ENCODE results near the gene GOLPH3. TPM values are rescaled to one million over a fixed set of nuclear protein-coding genes. Genes with fewer than 3 reads are reported as not detected.
"Not testable (repeated sequence)": the region's sequence is repeated elsewhere in the genome, so short reads cannot be mapped to it uniquely, and the experiment has no call there.

GOLPH3 gene
- total RNA-seq, 1 donor = 44.2 TPM

- H3K4me3 ChIP-seq (ENCODE audit: low read length) = no peak overlapping the region
- peaks cover 11% of the 10 kb centered on the region for H3K4me1 ChIP-seq (ENCODE audit: insufficient read depth, low read length)
- no peaks in the 10 kb centered on the region for H3K9me3 ChIP-seq (ENCODE audit: low read depth, low read length)
- no peaks in the 10 kb centered on the region for H3K27me3 ChIP-seq (ENCODE audit: insufficient read depth, low read length)
Measured at GRCh38 chr5:32190095-32190494, 16.0 kb upstream of the GOLPH3 start.

- Histone ChIP-seq H3K27me3 (ENCODE audit: insufficient read depth, low read length) (no peaks in the 10 kb centered on the region), H3K9me3 (ENCODE audit: low read depth, low read length) (no peaks in the 10 kb centered on the region), H3K4me3 (ENCODE audit: low read length) (no peak overlapping the region), H3K4me1 (ENCODE audit: insufficient read depth, low read length) (peaks cover 4% of the 10 kb centered on the region)
Measured at GRCh38 chr5:32187675-32188074, 13.6 kb upstream of the GOLPH3 start.

- H3K4me1 ChIP-seq (ENCODE audit: insufficient read depth, low read length) = peaks cover 8% of the 10 kb centered on the region
- H3K27me3 ChIP-seq (ENCODE audit: insufficient read depth, low read length) = no peaks in the 10 kb centered on the region
- H3K4me3 ChIP-seq (ENCODE audit: low read length) = no peak overlapping the region
- H3K9me3 ChIP-seq (ENCODE audit: low read depth, low read length) = no peaks in the 10 kb centered on the region
Measured at GRCh38 chr5:32182463-32183063, 8.4 kb upstream of the GOLPH3 start.

- H3K9me3 ChIP-seq (ENCODE audit: low read depth, low read length) = no peaks in the 10 kb centered on the region
- peaks cover 46% of the 10 kb centered on the region for H3K4me1 ChIP-seq (ENCODE audit: insufficient read depth, low read length)
- peak overlapping the region; percentile 82 for H3K4me3 ChIP-seq (ENCODE audit: low read length)
- no peaks in the 10 kb centered on the region for H3K27me3 ChIP-seq (ENCODE audit: insufficient read depth, low read length)
Measured at GRCh38 chr5:32173267-32174010, 680 bp downstream of the GOLPH3 start.

- H3K4me3 ChIP-seq (ENCODE audit: low read length) = peak overlapping the region; percentile 82
Measured at GRCh38 chr5:32172923-32173266, 1.2 kb downstream of the GOLPH3 start.

GRCh38 chr5:32172186-32172911, 1.8 kb downstream of the GOLPH3 start:
- Histone ChIP-seq H3K4me1 (ENCODE audit: insufficient read depth, low read length) (peaks cover 47% of the 10 kb centered on the region), H3K4me3 (ENCODE audit: low read length) (peak overlapping the region; percentile 82)
- not testable (repeated sequence) for H3K27me3 ChIP-seq (ENCODE audit: insufficient read depth, low read length); H3K9me3 ChIP-seq (ENCODE audit: low read depth, low read length)

More at GRCh38 chr5:32172923-32173266, 1.2 kb downstream of the GOLPH3 start:
- H3K4me1 ChIP-seq (ENCODE audit: insufficient read depth, low read length) = peaks cover 47% of the 10 kb centered on the region
- H3K9me3 ChIP-seq (ENCODE audit: low read depth, low read length) = no peaks in the 10 kb centered on the region
- no peaks in the 10 kb centered on the region for H3K27me3 ChIP-seq (ENCODE audit: insufficient read depth, low read length)

GRCh38 chr5:32170303-32171151, 3.6 kb downstream of the GOLPH3 start:
- no peaks in the 10 kb centered on the region for H3K9me3 ChIP-seq (ENCODE audit: low read depth, low read length)
- peaks cover 60% of the 10 kb centered on the region for H3K4me1 ChIP-seq (ENCODE audit: insufficient read depth, low read length)
- no peaks in the 10 kb centered on the region for H3K27me3 ChIP-seq (ENCODE audit: insufficient read depth, low read length)
- no peak overlapping the region for H3K4me3 ChIP-seq (ENCODE audit: low read length)

GRCh38 chr5:32168460-32169033, 5.6 kb downstream of the GOLPH3 start:
- peaks cover 68% of the 10 kb centered on the region for H3K4me1 ChIP-seq (ENCODE audit: insufficient read depth, low read length)
- H3K9me3 ChIP-seq (ENCODE audit: low read depth, low read length) = no peaks in the 10 kb centered on the region
- H3K27me3 ChIP-seq (ENCODE audit: insufficient read depth, low read length) = no peaks in the 10 kb centered on the region
- no peak overlapping the region for H3K4me3 ChIP-seq (ENCODE audit: low read length)

- Histone ChIP-seq H3K27me3 (ENCODE audit: insufficient read depth, low read length) (no peaks in the 10 kb centered on the region), H3K4me3 (ENCODE audit: low read length) (no peak overlapping the region), H3K9me3 (ENCODE audit: low read depth, low read length) (no peaks in the 10 kb centered on the region), H3K4me1 (ENCODE audit: insufficient read depth, low read length) (peaks cover 54% of the 10 kb centered on the region)
Measured at GRCh38 chr5:32165597-32165996, 8.5 kb downstream of the GOLPH3 start.

GRCh38 chr5:32163785-32164184, 10.3 kb downstream of the GOLPH3 start:
- H3K9me3 ChIP-seq (ENCODE audit: low read depth, low read length) = no peaks in the 10 kb centered on the region
- no peak overlapping the region for H3K4me3 ChIP-seq (ENCODE audit: low read length)
- H3K27me3 ChIP-seq (ENCODE audit: insufficient read depth, low read length) = no peaks in the 10 kb centered on the region
- peaks cover 53% of the 10 kb centered on the region for H3K4me1 ChIP-seq (ENCODE audit: insufficient read depth, low read length)

GRCh38 chr5:32163053-32163452, 11.1 kb downstream of the GOLPH3 start:
- peaks cover 50% of the 10 kb centered on the region for H3K4me1 ChIP-seq (ENCODE audit: insufficient read depth, low read length)
- H3K9me3 ChIP-seq (ENCODE audit: low read depth, low read length) = no peaks in the 10 kb centered on the region

GRCh38 chr5:32160228-32160627, 13.9 kb downstream of the GOLPH3 start:
- Histone ChIP-seq H3K4me1 (ENCODE audit: insufficient read depth, low read length) (peaks cover 37% of the 10 kb centered on the region), H3K9me3 (ENCODE audit: low read depth, low read length) (no peaks in the 10 kb centered on the region), H3K4me3 (ENCODE audit: low read length) (no peak overlapping the region), H3K27me3 (ENCODE audit: insufficient read depth, low read length) (no peaks in the 10 kb centered on the region)

More at GRCh38 chr5:32163053-32163452, 11.1 kb downstream of the GOLPH3 start:
- H3K4me3 ChIP-seq (ENCODE audit: low read length) = no peak overlapping the region
- H3K27me3 ChIP-seq (ENCODE audit: insufficient read depth, low read length) = no peaks in the 10 kb centered on the region

GRCh38 chr5:32159328-32160072, 14.6 kb downstream of the GOLPH3 start:
- Histone ChIP-seq H3K9me3 (ENCODE audit: low read depth, low read length) (no peaks in the 10 kb centered on the region), H3K4me1 (ENCODE audit: insufficient read depth, low read length) (peaks cover 37% of the 10 kb centered on the region), H3K27me3 (ENCODE audit: insufficient read depth, low read length) (no peaks in the 10 kb centered on the region), H3K4me3 (ENCODE audit: low read length) (no peak overlapping the region)

GRCh38 chr5:32158679-32158975, 15.5 kb downstream of the GOLPH3 start:
- Histone ChIP-seq H3K4me1 (ENCODE audit: insufficient read depth, low read length) (peaks cover 34% of the 10 kb centered on the region), H3K27me3 (ENCODE audit: insufficient read depth, low read length) (no peaks in the 10 kb centered on the region), H3K9me3 (ENCODE audit: low read depth, low read length) (no peaks in the 10 kb centered on the region), H3K4me3 (ENCODE audit: low read length) (no peak overlapping the region)

All from mononuclear cell (primary cell).